Activated gamma-delta T cell treated with anti-CD3 and anti-CD28 coated beads, Interleukin-2, amount 50 U/mL, for 16 hours (primary cell): ENCODE results near the gene CENPE.
A peak's percentile ranks its signal among the peaks of the same experiment; 100 is the strongest.
"Not testable (repeated sequence)": the region's sequence is repeated elsewhere in the genome, so short reads cannot be mapped to it uniquely, and the experiment has no call there.

Experiments used
- DNase-seq: peaks from one replicate; pipeline ENCODE4 v3.0.0-alpha.2; 2020; ENCODE audit warnings: low read depth

Gene CENPE, protein sequence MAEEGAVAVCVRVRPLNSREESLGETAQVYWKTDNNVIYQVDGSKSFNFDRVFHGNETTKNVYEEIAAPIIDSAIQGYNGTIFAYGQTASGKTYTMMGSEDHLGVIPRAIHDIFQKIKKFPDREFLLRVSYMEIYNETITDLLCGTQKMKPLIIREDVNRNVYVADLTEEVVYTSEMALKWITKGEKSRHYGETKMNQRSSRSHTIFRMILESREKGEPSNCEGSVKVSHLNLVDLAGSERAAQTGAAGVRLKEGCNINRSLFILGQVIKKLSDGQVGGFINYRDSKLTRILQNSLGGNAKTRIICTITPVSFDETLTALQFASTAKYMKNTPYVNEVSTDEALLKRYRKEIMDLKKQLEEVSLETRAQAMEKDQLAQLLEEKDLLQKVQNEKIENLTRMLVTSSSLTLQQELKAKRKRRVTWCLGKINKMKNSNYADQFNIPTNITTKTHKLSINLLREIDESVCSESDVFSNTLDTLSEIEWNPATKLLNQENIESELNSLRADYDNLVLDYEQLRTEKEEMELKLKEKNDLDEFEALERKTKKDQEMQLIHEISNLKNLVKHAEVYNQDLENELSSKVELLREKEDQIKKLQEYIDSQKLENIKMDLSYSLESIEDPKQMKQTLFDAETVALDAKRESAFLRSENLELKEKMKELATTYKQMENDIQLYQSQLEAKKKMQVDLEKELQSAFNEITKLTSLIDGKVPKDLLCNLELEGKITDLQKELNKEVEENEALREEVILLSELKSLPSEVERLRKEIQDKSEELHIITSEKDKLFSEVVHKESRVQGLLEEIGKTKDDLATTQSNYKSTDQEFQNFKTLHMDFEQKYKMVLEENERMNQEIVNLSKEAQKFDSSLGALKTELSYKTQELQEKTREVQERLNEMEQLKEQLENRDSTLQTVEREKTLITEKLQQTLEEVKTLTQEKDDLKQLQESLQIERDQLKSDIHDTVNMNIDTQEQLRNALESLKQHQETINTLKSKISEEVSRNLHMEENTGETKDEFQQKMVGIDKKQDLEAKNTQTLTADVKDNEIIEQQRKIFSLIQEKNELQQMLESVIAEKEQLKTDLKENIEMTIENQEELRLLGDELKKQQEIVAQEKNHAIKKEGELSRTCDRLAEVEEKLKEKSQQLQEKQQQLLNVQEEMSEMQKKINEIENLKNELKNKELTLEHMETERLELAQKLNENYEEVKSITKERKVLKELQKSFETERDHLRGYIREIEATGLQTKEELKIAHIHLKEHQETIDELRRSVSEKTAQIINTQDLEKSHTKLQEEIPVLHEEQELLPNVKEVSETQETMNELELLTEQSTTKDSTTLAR (N-terminal part only)

DNA sequence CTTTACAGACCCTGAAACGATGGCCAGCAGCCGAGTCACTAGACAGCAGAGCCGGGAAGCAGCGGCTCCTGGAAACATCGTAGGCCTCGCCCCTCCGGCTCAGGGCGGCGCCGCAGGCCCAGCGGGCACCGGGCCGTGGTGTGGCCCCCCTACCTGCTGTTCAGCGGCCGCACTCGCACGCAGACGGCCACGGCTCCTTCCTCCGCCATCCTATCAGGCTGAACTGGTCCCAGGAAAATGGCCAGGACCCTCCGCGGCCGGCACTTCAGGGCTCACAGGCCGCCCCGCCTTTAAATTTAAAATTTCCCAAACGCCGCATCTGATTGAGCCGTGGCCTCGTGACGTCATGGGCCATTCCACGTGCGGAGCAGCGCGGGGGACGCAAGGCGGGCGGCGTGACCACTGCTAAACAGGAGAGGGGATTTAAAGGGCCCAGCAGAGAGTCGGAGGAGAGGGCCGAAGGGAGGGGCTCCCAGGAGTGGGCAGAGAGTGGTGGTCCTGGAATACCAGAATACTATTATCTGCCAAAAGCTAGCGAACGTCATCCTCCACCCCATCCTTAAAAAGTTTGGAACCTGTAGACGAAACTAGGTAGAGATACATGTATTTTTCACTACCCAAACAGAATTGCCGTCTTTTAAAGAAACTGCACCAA is at the start of gene CENPE:
Gene CENPE, minus strand, starts transcription at position 233 of the 655 bp plus-strand sequence. Its CDS starts 24 bp downstream, at position 209.
- DNase-seq: peak; percentile 71

DNA sequence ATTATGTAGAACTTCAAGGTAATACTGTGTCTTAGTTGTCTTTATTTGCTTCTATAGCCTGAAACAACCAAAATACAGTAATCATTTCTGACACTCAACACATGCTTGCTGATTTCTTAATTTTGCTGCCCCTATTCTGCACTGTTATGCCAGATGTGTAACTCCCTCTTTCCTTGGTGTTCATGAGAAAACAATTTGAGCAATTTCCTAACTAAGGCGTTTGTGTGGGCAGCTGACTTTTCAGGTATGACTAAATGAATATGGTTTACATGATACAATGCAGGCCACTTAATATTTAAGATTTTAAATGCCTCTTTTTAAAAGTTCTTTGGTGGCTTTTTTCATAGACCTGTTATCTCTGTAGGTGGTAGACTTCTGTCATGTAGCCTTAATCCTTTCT is 46.1 kb upstream of the CENPE start:
- DNase-seq: no peak

DNA sequence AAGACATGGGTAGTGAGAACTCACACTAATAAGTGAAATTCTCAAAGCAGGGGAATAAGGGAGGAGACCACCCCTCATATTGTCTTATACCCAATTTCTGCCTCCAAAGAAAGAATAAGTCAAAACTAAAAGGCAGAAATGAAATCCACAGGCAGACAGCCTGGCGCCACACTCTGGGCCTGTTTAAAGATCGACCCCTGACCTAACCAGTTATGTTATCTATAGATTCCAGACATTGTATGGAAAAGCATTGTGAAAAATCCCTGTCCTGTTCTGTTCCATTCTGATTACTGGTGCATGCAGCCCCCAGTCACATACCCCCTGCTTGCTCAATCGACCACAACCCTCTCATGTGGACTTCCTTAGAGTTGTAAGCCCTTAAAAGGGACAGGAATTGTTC is 32.8 kb upstream of the CENPE start:
- DNase-seq: not testable (repeated sequence)

DNA sequence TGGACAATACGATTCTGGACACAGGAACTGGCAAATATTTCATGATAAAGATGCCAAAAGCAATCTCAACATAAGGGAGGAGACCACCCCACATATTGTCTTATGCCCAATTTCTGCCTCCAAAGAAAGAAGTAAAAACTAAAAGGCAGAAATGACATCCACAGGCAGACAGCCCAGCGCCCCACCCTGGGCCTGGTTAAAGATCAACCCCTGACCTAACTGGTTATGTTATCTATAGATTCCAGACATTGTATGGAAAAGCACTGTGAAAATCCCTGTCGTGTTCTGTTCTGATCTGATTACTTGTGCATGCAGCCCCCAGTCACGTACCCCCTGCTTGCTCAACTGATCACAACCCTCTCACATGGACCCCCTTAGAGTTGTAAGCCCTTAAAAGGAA is 25.4 kb upstream of the CENPE start:
- DNase-seq: not testable (repeated sequence)

DNA sequence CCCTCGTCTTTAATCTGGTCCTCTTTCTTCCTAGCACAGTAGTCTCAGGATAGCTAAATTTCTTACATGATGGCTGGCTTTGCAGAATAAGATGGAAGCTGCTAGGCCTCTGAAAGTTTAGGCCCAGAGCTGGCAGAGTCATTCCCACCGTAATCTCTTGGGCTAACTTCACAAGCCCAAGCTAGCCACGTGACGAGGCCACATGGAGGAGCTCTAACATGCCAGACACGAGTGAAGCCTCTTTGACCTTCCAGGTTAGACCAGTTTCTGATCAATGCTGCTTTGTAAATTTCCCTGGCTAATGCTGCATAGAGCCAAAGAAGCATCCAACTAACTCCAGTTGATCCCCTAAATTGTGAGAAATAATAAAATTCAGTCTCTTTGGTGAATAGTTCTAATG is 9.5 kb upstream of the CENPE start:
- no peak for DNase-seq

DNA sequence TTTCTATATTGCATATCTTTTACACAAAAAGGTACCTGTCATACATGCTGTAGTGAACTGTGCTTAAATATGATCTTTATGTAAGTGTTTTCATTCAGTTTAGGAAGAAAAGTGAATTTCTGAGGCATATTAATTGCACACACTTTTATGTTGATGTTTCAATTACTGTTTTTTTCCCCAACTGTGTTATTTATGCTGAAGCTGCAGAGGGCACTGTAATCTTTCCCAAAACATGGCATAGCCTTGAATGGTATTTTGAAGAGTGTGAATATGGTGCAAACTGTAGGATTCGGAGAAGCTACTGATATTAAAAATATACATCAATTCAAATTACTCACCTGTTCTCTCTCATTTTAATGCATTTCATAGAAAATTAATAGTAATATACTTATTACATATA is 6.0 kb upstream of the CENPE start:
- DNase-seq: no peak

DNA sequence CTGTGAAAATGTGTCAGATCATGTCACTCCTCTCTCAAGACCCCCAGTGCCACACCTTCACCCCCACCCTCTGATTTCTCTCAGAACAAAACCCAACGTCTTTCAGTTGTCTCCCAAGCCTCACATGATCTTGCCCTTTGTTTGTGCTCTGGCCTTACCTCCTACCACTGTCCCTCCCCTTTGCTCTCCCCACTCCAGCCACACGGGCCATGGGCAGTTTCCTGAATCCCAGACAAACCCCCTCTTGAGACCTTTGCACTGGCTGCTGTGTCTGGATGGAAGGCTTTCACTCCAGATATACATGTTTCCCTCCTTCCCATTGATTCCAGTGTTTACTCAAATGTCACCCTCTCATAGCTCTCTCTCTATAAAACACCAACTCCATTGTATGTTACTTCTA is 3.6 kb upstream of the CENPE start:
- DNase-seq: no peak

DNA sequence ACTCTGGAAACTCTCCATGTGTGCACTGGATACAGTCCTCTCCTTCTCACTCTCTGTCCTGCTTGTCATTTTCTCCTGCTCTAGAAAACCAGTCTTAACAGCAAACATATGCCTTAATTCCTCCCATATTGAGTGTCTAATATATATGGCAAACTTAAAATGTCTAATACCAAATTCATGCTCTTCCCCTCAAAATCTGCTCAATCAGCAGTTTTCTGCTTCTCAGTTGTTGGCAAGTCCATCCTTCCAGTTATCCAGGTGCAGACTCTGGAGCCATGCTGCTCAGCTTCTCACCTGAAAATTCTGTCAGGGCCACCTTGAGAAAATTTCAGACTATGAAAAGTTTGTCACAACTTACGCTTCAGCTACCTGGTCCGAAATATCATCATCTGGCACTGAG is 3.1 kb upstream of the CENPE start:
- no peak for DNase-seq

DNA sequence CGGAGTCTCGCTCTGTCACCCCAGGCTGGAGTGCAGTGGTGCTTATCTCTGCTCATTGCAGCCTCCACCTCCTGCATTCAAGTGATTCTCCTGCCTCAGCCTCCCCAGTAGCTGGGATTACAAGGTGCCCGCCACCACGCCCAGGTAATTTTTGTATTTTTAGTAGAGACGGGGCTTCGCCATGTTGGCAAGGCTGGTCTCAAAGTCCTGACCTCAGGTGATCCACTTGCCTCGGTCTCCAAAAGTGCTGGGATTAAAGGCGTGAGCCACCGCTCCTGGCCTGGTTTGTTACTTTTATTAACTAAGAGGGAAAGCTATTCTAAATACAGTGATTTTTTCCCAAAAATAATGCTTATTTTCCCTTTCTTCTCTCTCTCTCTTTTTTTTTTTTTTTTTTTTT is 866 bp upstream of the CENPE start:
- DNase-seq: no peak

DNA sequence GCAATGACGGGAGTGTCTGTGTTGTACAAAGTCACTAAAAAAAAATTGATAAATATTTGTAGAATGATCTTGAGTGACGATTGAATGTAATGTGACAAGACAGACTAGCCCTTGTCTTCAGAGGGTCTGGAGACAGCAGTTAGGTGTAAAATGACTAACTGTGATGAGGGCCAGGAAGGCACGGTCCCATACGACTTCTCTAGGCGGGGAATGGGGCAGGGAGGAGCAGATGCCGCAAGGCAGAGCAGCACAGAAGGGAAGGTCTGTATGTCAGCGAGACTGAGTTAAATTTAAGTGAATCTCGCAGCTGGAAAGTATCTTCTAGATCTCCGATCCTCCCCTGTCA is 405 bp downstream of the CENPE start:
- DNase-seq: no peak

DNA sequence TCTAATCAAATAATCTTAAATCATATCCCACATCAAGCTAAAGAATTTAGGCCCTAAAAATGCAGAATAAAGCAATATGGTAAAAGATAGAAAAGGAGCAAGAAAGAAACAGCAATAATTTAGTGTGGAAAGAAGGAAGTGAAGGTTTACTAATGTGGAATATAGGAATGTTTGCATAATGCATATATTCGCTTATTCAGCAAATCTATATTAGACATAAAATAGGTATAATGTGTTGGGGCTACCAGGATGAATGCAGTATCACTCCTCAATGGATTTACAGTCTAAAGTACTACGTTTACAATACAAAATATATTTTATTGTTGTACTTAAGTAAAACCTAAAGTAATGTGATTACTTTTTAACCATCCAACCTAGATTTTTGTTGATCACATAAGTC is 4.7 kb downstream of the CENPE start:
- DNase-seq: no peak

DNA sequence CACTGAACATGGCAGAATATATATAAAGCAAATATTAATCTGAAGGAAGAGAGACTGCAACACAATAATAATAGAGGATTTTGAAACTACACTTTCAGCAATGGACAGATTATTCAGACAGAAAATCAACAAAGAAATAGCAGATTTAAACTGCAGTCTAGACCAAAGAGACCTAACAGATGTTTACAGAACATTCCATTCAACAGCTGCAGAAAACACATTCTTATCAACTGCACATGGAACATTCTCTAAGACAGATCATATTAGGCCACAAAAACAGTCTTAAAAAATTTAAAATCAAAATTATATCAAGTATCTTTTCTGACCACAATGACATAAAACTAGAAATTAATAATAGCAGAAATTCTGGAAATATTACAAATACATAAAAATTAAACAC is 27.1 kb downstream of the CENPE start:
- no peak for DNase-seq

DNA sequence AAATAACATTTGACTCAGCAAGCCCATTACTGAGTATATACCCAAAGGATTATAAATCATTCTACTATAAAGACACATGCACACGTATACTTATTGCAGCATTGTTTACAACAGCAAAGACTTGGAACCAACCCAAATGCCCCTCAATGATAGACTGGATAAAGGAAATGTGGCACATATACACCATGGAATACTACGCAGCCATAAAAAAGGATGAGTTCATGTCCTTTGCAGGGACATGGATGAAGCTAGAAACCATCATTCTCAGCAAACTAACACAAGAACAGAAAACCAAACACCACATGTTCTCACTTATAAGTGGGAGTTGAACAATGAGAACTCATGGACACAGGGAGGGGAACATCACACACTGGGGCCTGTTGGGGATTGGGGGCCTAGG is 28.4 kb downstream of the CENPE start:
- not testable (repeated sequence) for DNase-seq

DNA sequence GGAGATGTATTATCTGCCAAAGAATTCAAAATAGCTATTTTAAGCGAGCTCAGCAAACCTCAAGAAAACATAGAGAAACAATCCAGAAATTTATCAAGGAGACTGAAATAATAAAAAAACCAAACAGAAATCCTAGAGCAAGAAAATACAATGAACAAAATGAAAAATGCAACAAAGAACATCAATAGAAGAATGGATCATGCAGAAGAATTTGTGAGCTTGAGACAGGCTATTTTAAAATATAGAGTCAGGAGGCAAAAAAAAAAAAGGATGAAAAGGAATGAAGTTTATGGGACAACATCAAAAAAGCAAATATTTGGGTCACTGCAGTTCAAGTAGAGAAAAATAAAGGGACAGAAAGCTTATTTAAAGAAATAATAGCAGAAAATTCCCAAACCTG is 29.1 kb downstream of the CENPE start:
- no peak for DNase-seq

DNA sequence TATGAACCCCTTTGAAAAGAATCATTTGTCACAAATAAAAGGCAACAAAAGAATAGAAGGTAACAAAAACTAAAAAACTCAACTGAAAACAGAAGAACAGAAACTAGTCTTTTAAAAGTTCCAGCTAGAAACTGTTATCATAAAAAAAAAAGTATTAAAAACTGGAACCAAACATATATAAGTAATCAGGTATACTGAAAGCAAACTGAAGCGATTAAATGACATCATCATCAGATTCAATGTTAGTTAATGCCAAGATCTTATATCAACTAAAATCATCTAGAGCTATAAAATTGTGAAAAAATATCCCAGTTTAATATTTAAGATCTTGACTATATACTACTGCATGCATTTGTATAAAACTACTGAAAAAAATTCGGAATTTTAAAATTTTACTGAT is 36.0 kb downstream of the CENPE start:
- no peak for DNase-seq

DNA sequence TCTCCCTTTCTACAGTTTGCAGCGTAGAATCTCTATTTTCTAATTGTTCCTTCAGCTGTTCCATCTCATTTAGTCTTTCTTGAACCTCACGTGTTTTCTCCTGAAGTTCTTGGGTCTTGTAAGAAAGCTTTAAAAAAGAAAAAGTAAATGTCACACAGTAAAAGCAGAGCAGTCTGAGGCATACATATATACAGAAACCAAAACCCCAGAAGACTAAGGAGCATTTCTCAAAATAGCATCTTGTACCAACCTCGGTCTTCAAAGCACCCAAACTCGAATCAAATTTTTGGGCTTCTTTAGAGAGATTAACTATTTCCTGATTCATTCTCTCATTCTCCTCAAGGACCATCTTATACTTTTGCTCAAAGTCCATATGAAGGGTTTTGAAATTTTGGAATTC is 39.4 kb downstream of the CENPE start:
- no peak for DNase-seq

DNA sequence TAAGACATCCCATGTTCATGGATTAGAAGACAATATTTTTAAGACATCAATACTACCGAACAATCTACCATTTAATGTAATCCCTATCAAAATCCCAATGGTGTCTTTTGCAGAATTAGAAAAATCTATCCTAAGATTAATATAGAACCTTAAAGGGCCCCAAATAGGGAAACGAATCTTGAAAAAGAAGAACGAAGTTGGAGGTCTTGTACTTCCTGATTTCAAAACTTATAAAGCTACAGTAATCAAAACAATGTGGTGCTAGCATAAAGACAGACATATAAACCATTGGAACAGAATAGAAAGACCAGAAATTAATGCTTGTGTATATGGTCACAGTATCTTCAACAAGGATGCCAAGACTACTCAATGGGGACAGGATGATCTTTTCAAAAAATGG is 42.0 kb downstream of the CENPE start:
- DNase-seq: no peak

DNA sequence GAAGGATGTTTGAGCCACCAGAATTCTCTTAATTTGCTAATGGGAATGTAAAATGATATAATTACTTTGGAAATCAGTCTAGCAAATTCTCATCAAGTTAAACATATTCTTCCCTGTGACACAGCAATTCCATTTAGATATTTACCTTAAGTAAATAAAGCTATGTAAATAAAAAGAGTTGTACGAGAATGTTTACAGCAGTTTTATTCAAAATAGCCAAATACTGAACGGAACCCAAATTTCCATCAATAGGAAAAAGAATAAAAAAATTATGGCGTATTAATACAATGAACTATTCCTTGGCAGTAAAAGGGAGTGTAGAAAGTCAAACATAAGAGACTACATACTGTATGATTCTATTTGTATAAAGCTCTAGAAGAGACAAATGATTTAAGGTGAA is 45.8 kb downstream of the CENPE start:
- no peak for DNase-seq

DNA sequence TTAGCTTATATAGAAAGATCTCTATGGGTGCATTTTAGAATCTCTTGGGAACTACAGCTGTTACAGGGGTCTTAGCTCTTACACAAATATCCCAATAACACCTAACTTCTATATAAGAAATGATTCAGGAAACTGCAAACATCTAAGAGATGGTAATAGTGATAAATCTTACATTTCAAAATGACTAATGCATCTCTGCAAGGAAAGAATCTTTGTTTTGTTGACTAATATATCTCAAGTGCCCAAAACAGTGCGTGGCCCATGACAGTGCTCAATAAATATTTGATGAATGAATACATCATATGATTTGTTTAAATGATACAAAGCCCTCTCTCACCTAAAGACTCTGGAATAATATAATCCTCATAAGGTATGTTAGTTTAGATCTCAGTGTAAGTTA is 47.5 kb downstream of the CENPE start:
- no peak for DNase-seq

DNA sequence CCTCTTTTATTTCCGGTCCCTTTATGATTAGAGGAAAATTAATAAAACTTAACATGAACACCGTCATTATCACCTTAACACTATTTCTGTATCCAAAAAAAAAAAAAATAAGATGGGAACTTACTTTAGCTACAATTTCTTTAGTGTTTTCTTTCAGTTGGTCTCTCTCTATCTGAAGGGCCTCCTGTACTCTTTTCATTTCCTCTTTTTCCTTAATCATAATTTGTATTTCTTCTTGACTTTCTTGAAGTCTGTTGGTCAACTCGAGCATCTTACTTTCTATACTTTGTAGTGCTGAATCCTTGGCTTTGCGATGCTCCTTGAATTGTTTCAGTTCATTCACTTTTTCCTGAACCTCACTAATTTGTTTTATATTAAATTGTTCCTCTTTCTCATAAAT is 53.2 kb downstream of the CENPE start:
- no peak for DNase-seq

DNA sequence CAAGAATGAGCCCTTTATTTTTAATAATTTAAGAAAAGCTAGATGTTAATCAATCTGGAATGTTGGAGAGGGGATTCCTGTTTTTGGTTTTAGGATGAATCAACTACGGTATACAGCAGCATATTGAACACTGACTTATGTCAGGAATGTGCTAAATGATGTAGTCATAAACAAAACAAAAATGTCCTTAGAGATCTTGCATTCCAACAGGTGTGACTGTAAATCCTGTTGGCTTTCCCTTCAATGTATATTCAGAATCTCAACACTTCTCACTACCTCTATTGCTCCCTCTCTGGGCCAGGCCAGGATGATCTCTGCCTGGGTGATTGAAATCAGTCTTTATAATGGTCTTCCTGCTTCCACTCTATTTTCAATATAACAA is 60.7 kb downstream of the CENPE start:
- DNase-seq: no peak
